Left renal pelvis (tissue), 4 donors: Measurements from ENCODE around the gene IL10RA. TPM values are rescaled to one million over a fixed set of nuclear protein-coding genes. Genes with fewer than 3 reads are reported as not detected.
"Not testable (repeated sequence)": the region's sequence is repeated elsewhere in the genome, so short reads cannot be mapped to it uniquely, and the experiment has no call there.

Experiments used
- DNase-seq, 4 donors: peaks; one replicate each; pipeline ENCODE4 v3.0.0-alpha.2; 2013; ENCODE audit warnings: low read depth in 4 of 4, low spot score in 3 of 4
- polyA plus RNA-seq, 4 donors: library from polyadenylated mRNA; unstranded; fragments of 120-200 nt; gene quantifications; one replicate each; pipeline ENCODE4 v1.2.1, GENCODE V29; 2013; ENCODE audit not compliant: insufficient read length in 4 of 4

Gene IL10RA
- polyA plus RNA-seq, 4 donors, result 2.7 to 6.1 (median 3.1) TPM

- DNase-seq, result no peak
Observed at GRCh38 chr11:118004543-118005223, 18.5 kb downstream of the IL10RA start.

- DNase-seq, result no peak
Observed at GRCh38 chr11:118005224-118006152, 19.3 kb downstream of the IL10RA start.

GRCh38 chr11:118006153-118006534 lies 19.9 kb downstream of the IL10RA start:
- DNase-seq, result no peak

- no peak for DNase-seq
Observed at GRCh38 chr11:118007040-118007439, 20.8 kb downstream of the IL10RA start.

GRCh38 chr11:118007563-118008270 lies 21.5 kb downstream of the IL10RA start:
- DNase-seq, result not testable (repeated sequence)

- no peak for DNase-seq
Observed at GRCh38 chr11:118008271-118008911, 22.2 kb downstream of the IL10RA start.

- no peak for DNase-seq
Observed at GRCh38 chr11:118009864-118010737, 23.9 kb downstream of the IL10RA start.

GRCh38 chr11:118010738-118011461 lies 24.7 kb downstream of the IL10RA start:
- DNase-seq, result no peak

- no peak for DNase-seq
Observed at GRCh38 chr11:118012083-118012669, 26.0 kb downstream of the IL10RA start.

- DNase-seq, result no peak
Observed at GRCh38 chr11:118014022-118014421, 27.8 kb downstream of the IL10RA start.

GRCh38 chr11:118015385-118015841 lies 29.2 kb downstream of the IL10RA start:
- DNase-seq, result no peak

GRCh38 chr11:118016104-118016503 lies 29.9 kb downstream of the IL10RA start:
- DNase-seq, result no peak

- DNase-seq, result no peak
Observed at GRCh38 chr11:118017111-118017510, 30.9 kb downstream of the IL10RA start.

GRCh38 chr11:118017631-118018315 lies 31.6 kb downstream of the IL10RA start:
- no peak for DNase-seq

- no peak for DNase-seq
Observed at GRCh38 chr11:118018401-118018800, 32.2 kb downstream of the IL10RA start.

- no peak for DNase-seq
Observed at GRCh38 chr11:118021146-118021545, 35.0 kb downstream of the IL10RA start.

GRCh38 chr11:118027694-118028093 lies 41.5 kb downstream of the IL10RA start:
- no peak for DNase-seq

- no peak for DNase-seq
Observed at GRCh38 chr11:118028626-118029025, 42.4 kb downstream of the IL10RA start.
